ENCODE results near the gene EWSR1.

EWSR1 gene

DNA sequence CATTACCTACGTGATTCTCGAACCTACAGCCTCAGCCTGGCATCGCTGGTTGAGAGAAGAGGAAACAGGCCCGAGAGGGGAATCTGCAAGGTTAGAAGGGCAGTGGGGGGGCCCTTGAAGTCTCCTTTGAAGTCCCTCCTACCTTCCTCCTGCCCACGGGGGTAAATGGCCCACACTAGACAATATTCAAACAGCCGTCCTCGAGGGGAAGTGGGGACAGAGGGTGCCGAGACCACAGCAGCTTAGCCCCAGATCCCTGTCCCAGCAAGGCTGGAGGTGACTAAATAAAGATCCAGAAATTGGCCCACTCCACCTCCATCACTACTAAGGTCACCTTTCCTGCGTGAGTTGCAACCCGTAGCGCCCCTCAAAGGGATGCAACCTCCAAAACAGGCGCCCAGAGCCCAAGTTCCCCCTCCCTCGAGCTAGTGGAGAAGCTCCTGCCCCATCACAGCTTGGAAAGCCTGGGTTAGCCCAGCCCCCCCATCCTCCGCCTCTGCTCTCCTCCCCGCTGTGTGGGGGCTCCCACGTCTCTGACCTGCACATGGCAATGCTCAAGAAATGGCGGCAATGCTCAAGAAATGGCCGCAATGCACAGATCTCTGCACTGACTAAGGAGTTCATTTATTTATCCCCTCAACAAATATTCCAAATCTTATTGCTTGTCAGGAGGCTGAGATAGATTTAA is 48.2 kb downstream of the EWSR1 start:
- DNase-seq (ENCODE audit: low read depth in 2 of 2) = no peak

DNA sequence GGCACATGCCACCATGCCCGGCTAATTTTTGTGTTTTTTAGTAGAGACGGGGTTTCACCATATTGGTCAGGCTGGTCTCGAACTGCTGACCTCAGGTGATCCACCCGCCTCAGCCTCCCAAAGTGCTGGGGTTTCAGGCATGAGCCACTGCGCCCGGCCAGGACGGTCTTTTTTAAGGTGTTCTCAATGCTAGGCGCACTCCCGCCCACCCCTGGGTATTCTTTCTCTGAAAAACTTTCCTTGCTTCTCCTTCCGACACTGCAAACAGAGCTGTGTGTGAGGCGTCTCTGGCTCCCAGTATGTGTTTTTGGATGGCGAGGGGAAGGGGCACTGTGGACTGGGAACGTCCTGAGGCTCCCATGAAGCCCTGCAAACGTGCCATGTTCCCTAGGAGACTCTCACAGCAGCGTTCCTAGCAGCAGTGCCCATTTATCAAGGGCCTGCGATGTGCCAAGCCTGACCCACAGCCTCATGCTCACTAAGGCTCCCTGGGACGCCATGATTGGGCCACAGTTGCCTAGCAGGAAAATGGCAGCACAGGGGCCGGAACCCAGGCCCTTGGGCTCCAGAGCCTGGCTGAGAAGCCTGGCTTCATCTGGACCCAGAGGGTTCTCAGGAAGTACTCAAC is 49.9 kb downstream of the EWSR1 start:
- DNase-seq (ENCODE audit: low read depth in 2 of 2) = no peak

DNA sequence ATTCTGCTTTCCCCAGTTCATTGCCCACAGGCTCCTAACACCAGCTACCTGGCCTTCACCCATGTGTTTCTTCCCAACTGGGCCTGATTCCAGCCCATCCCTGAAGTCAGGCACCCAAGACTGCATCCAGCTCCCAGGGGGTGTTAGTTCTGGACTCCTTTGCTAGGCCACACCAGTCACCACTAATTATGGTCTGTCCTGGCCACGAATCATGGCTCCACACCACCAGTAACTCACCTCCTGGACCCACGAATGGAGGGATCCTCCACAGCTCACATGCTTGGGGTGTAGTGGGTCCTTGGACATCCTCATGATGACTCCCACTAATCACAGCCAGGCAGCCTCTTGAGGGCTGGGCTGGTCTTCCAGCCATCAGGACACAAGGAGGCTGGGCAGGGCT is 51.0 kb downstream of the EWSR1 start:
- DNase-seq (ENCODE audit: low read depth in 2 of 2) = no peak

DNA sequence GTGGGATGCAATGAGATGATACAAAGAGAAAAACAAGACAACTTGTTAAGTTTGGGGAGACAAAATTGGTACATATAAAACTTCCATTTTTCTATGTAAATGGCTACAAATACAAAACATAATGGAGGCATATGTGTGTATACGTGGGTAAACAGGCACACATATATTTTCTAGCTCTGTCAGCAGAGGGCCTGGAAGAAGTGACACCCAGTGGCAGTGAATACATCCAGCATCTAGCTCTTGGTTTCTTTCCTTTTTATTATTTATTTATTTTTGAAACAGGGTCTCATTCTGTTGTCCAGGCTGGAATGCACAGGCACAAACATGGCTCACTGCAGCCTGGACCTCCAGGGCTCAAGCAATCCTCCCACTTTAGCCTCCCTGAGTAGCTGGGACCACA is 52.5 kb downstream of the EWSR1 start:
- no peak for DNase-seq (ENCODE audit: low read depth in 2 of 2)

DNA sequence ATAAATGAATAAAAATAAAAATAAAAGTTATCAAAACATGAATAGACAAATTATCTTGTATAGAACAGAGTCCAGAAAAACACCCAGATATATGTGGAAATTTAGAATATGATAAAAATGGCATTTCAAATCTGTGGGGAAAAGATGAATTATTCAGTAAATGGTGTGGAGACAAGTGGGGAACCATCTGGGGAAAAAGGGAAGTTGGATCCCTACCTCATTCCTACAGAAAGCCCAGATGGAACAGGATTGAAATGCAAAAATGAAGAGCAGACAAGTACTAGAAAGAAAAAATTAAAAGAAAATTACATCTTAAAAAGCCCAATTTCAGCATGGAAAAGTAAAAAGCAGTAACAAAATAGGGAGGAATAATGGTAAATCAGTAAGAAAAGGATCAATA is 55.6 kb downstream of the EWSR1 start:
- DNase-seq (ENCODE audit: low read depth in 2 of 2) = no peak

GRCh38 chr22:29325356-29325755 is 57.3 kb downstream of the EWSR1 start:
- DNase-seq (ENCODE audit: low read depth in 2 of 2) = no peak

DNA sequence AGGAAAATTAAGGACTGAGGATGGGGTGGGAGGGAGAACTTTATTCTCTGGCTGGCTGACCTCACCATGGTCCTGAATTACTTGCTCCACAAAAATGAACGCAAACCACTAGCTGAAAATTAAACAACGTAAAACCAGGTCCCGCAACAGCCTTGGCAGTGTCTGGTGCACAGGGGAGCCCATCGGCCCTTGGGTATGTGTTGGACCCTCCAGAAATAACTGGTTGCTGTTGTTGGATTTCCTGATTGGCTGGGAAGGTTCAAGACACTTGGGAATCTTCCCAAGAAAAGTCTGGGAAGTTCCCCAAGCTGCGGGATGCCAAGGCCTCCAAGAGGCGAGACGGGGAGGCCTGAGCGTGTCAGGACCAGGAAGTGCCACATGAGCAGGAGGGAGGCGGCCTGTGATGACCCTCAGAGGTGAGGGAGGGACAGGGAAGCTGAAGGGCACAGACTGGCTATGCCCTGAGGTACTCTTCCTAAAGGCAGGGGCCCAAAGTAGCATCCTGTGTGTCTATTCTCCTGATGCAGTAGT is 57.8 kb downstream of the EWSR1 start:
- DNase-seq (ENCODE audit: low read depth in 2 of 2) = no peak

- DNase-seq (ENCODE audit: low read depth in 2 of 2) = no peak
These were observed 58.4 kb downstream of the EWSR1 start for GRCh38 chr22:29326481-29326880.

DNA sequence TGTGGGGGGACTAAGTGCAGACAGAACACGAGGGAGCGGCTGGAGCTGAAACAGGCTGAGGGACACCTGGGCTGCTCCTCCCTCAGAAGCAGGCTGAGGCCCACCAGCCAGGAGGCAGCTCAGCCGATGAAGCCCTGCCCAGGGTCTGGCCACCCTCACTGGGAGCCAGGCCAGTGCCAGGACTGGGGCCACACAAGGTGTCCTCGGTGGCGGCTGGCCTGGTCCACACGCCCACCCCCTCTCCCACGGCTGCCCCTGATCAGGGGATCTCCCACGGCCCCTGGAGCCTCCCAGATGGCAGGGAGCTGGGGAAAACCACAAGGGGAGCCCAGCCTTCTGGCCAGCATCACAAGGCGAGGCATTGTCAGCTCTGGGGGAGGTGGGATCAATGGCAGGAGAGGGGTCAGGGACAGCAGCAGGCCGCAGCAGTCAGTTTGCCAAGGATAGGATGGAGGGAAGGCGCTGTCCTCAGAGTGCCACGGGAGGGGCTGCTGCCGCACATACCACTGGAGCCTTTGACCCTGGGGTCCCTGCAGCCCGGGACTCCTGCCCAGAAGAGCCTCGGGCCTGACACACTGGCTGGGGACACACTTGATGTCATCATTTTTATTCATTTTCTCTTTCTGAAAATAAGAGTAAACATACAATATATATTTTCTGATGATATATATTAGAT is 59.2 kb downstream of the EWSR1 start:
- no peak for DNase-seq (ENCODE audit: low read depth in 2 of 2)

GRCh38 chr22:29328055-29328454 is 60.0 kb downstream of the EWSR1 start:
- DNase-seq (ENCODE audit: low read depth in 2 of 2) = no peak

DNA sequence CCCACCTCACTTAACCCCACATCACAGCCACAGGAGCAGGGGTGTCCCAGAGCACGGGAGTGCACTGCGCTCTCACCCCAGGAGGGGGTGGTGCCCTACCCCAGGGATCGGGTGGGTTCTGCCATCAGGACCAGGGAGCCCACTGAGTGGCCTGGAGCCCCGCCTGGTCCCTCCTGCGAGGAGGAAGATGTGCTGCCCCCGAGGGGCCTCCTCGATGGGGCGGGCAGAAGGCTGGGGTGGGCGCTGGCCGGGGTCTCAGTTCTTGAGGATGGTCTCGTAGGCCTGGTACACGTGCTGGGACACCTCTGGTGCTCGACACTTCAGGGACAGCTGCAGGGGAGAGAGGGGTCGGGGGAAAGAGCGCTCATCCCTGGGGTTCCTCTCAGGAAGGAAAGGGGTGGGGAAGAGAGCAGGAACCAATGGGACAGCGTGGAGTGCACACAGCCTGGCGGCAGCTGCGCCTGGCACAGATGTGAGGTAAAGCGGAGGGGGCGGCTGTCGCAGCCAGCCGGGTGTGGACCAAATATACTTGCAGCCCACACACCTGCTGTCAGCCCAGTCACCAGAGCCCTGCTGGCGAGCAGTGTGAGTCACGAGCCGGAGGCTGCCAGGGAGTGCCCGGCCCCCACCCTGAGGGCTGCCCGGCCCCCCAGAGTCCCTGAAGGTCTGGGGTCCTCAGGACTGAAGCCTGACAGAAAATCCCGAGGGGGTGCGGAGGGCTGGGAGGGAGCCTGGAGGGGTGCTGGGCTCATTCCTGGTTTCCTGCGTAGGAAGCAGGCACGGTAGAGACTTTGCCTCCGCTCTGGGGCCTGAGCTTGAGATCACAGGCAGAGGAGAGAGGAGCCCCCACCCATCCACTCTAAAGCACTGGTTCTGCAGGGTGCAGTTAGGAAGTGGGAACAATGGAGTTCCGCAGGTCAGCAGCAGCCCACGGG is 60.8 kb downstream of the EWSR1 start:
- no peak for DNase-seq (ENCODE audit: low read depth in 2 of 2)

- DNase-seq (ENCODE audit: low read depth in 2 of 2) = no peak
These were observed 61.5 kb downstream of the EWSR1 start for GRCh38 chr22:29329581-29329980.

GRCh38 chr22:29330291-29330690 is 62.2 kb downstream of the EWSR1 start:
- DNase-seq (ENCODE audit: low read depth in 2 of 2) = no peak

GRCh38 chr22:29330753-29331152 is 62.7 kb downstream of the EWSR1 start:
- no peak for DNase-seq (ENCODE audit: low read depth in 2 of 2)

DNA sequence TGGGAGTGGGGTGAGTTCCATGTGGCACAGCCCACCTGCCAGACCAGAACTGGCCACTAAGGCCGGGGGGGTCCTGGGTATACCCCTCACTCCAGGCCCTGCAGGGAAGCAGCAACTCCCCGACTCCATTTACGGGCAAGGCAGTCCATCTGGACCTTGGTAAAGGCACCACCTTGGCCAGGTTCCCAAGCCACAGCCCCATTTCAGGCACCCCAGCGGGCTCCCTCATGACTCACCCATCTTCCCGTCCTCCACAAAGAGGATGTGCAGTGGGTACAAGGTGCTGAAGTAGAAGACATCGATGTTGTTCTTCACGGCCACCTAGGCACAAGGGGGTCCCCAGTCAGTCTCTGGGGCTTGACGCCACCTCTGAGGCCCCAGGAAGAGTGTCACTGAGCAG is 63.1 kb downstream of the EWSR1 start:
- DNase-seq (ENCODE audit: low read depth in 2 of 2) = no peak

GRCh38 chr22:29331658-29332300 is 63.7 kb downstream of the EWSR1 start:
- DNase-seq (ENCODE audit: low read depth in 2 of 2) = no peak

DNA sequence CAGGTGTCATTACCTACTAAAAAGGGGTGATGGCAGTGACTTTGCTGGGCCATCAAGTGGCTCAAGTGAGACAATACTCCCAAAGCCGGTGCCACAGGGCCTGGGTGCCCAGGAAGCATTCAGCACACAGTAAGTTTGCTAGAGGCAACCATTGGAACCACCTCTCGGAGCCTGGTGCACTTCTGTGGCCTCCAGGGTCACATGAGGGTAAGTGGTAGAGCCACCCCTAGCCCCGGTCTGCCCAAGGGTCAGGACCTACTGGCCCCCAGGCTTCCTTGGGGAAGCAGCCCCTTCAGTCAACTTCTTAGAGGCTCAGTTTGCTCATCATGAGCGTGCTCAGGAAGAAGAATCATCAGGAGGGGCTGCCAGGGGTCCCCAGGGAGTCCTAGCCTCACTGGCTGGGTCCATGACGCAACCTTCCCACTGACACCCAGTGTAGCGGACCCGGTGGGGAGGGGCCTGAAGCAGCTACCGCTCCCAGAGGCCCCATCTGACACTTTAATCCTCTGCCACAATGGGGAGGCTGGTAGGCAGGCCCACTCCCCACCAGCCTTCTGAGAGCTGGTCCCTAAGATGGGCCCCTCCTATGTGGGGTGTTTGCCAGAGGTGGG is 64.9 kb downstream of the EWSR1 start:
- no peak for DNase-seq (ENCODE audit: low read depth in 2 of 2)

GRCh38 chr22:29334148-29334547 is 66.1 kb downstream of the EWSR1 start:
- no peak for DNase-seq (ENCODE audit: low read depth in 2 of 2)

DNA sequence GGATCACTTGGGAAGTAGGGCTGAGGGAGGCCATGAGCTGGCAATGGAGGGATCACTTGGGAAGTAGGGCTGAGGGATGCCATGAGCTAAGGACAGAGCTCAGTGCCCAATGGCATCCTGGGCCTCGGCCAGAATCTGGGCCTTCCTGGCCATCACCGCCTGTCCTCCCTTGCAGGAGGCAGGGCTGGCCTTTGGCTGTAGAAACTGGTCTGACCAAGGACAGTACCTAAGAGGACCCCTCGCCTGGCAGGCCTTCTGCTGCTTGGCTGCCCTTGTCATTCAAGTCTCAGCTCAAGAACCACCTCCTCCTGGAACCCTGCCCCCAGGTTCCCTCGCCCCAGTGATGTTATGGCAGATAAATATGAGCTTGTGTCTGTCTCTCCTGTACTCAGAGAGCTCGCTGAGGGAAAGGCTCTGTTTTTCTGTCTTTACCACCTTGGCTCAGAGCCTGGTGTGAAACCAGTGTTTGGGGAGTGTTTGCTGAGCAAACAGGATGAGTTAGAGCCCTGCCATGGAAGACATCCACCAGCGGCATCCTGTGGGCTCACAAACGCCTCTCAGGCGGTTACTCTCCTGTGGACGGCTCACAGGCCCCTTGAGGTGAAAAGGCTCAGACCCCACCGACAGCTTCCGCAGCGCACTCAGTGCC is 66.8 kb downstream of the EWSR1 start:
- no peak for DNase-seq (ENCODE audit: low read depth in 2 of 2)

GRCh38 chr22:29335656-29336055 is 67.6 kb downstream of the EWSR1 start:
- no peak for DNase-seq (ENCODE audit: low read depth in 2 of 2)
